H1 (cell line): ENCODE measurements around the gene ST6GALNAC4. TPM values are rescaled to one million over a fixed set of nuclear protein-coding genes. Genes with fewer than 3 reads are reported as not detected.

Source experiments
- BRCA1 ChIP-seq: IDR thresholded peaks from 2 replicates; pipeline ENCODE4 v1.6.1; 2012; ENCODE audit warnings: low read depth, low read length, improper control_type of control experiment
- CHD1 ChIP-seq: IDR thresholded peaks from 2 replicates; pipeline ENCODE4 v1.6.1; 2012; ENCODE audit warnings: low read depth, low read length, improper control_type of control experiment
- GABPA ChIP-seq: IDR thresholded peaks from 2 replicates; pipeline ENCODE4 v1.6.1; 2011; ENCODE audit warnings: mild to moderate bottlenecking, low read length, moderate library complexity, borderline replicate concordance; ENCODE audit not compliant: insufficient read depth
- KDM1A ChIP-seq: fragments of 200-600, 300-600 bp; sonication (generic); IDR thresholded peaks from 2 replicates; pipeline ENCODE4 v1.7.1; 2016; ENCODE audit warnings: mild to moderate bottlenecking, low read length, borderline replicate concordance
- NANOG ChIP-seq: IDR thresholded peaks from 2 replicates; pipeline ENCODE4 v1.6.1; 2011; ENCODE audit warnings: low read length, low read depth, mild to moderate bottlenecking, inconsistent platforms; ENCODE audit not compliant: insufficient read depth, poor library complexity, severe bottlenecking
- RAD21 ChIP-seq, 2 experiments: IDR thresholded peaks in 1 of 2; conservative IDR thresholded peaks in 1 of 2; 2 replicates each; pipeline ENCODE4 v1.6.1; 2011; ENCODE audit warnings: low read depth in 2 of 2, low read length in 2 of 2, improper control_type of control experiment in 1 of 2, inconsistent platforms in 1 of 2, mild to moderate bottlenecking in 1 of 2, moderate library complexity in 1 of 2
- SAP30 ChIP-seq: fragments of 300-600 bp; sonication (generic); IDR thresholded peaks from 2 replicates; pipeline ENCODE4 v1.7.1; 2012; ENCODE audit warnings: low read length, moderate library complexity, mild to moderate bottlenecking, inconsistent platforms; ENCODE audit not compliant: insufficient read depth, insufficient replicate concordance
- SP1 ChIP-seq: IDR thresholded peaks from 2 replicates; pipeline ENCODE4 v1.6.1; 2011; ENCODE audit warnings: low read depth, low read length
- YY1 ChIP-seq: IDR thresholded peaks from 2 replicates; pipeline ENCODE4 v1.6.1; 2011; ENCODE audit warnings: low read depth, mild to moderate bottlenecking, low read length
- ZNF274 ChIP-seq: IDR thresholded peaks from 2 replicates; pipeline ENCODE4 v1.7.0; 2012; ENCODE audit warnings: low read length, borderline replicate concordance; ENCODE audit errors: extremely low read depth
- polyA plus RNA-seq, 7 experiments: library from polyadenylated mRNA; depleted of rRNA in 3 of 7; stranded (reverse) in 5 of 7; unstranded in 2 of 7; fragments of >200 nt in 5 of 7; fragments of 200-250 nt in 2 of 7; gene quantifications; 1 replicate in 5 of 7; 2 replicates in 1 of 7; 4 replicates in 1 of 7; pipeline versions ENCODE4 v1.2.1 to v1.2.3, GENCODE V29; 2011 to 2013; ENCODE audit warnings: missing spikeins in 2 of 7, mixed read lengths in 2 of 7
- total RNA-seq: library from RNA; stranded (reverse); fragmentation: NEBNext Ultra II Directional; extraction: Animal tissue kit (Norgen Biotek cat#: 25700); gene quantifications from 2 replicates; pipeline ENCODE4 v1.2.1, GENCODE V29; 2021

The ST6GALNAC4 gene
- total and polyA plus RNA-seq, 2 of the 8 experiments (the other 6 are each of a cell fraction or from before 2014, with no cell fraction given): 21.8 to 34.1 TPM

- TF ChIP-seq GABPA (peak; percentile 57; the same call in 1 of the 2 replicates), SAP30 (no peak), RAD21 (IDR thresholded peaks at IDR 0.05 in 1 of 2, conservative IDR thresholded peaks at IDR 0.05 in 1 of 2; ENCODE audit: low read depth in 2 of 2, low read length in 2 of 2) (peak; percentile 96 to 97), SP1 (no peak), NANOG (no peak), ZNF274 (no peak), KDM1A (peak; percentile 75; the same call in 1 of the 2 replicates), BRCA1 (no peak), YY1 (peak; percentile 43; the same call in 1 of the 2 replicates), CHD1 (no peak)
- TF ChIP-seq, all 59 proteins: peak for 8
Observed at GRCh38 chr9:127869310-127870152, 47.3 kb downstream of the ST6GALNAC4 start (continued).
